ENCODE measurements around the gene DAD1.

The DAD1 gene

DNA sequence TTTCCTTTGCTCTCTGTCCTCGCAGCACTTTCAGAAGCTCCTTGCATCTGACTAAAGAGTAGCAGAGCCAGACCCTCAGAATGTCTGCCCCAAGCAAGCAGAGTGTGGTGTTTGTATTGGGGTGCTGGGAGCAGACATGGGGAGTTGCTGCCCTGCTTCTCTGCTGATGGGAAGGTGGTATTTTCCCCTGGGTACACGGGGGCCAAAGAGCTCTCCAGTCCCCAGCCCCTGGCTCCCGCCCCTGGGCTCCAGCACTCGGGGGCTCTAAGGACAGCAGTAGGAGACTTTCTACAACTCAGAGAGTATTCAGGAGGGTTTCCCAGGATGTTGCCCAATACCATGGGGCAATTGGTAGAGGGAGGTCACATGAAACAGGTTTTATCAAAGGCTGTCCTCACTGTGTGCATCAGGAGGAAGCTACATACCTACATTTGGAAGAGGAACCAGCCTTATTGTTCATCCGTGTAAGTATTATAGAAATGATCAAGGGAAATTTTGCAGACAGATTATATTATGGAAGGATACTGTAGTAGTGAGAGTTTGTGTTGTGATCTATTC lies 50.3 kb downstream of the DAD1 start:
- H3K27ac Mint-ChIP-seq, result peak overlapping the region; percentile 41
- DNase-seq (ENCODE audit: low spot score in 2 of 2), result no peak
- peaks cover 33% of the 10 kb centered on the region for H3K4me1 Mint-ChIP-seq
- no peak for ATAC-seq (ENCODE audit: low read depth)
- no peak overlapping the region for H3K4me3 Mint-ChIP-seq
- no peaks in the 10 kb centered on the region for H3K9me3 Mint-ChIP-seq
- H3K27me3 Mint-ChIP-seq, result no peaks in the 10 kb centered on the region
- peaks cover 6% of the 10 kb centered on the region for H3K36me3 Mint-ChIP-seq

DNA sequence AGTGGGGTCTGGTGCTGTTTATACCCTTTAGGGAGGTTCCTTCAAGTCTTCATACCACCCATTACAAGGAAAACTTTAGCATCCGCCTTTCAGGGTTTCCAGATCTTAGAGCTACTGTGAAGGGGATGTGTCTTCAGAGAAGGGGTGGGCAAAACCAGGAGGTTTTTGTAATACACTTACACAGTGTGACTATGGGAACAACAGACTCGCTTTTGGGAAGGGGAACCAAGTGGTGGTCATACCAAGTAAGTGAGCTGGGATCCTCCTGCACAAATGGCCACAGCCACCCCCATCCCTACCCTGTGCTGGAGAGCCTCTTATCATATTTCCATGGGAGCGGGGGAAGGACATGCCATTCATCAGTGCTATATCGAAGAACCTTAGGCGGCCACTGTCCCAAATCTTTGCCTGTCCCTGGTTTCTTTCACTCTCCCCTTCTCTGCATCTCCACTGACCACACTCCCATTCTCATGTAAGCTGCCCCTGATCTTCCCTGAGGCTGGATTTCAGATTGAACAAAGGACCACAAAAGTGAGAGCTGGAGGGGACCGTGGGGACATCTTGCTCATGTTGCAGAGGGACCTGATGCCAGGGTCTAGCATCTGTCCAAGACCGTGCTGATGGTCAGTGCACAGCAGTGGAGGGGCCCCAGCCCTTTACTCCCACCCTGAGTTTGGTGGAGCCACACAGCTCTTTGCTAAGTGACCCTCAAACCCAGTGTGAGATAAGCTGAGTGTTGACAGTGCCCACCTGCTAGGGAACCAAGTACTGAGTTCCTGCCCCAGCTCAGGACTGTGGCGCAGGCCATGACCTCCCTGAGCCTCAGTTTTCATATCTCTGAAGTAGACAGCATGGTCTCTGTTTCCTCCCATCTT lies 51.4 kb downstream of the DAD1 start:
- Mint-ChIP-seq H3K27ac (no peak overlapping the region), H3K4me3 (no peak overlapping the region), H3K36me3 (peaks cover 4% of the 10 kb centered on the region), H3K9me3 (no peaks in the 10 kb centered on the region), H3K4me1 (peaks cover 40% of the 10 kb centered on the region), H3K27me3 (no peaks in the 10 kb centered on the region)
- ATAC-seq (ENCODE audit: low read depth) (no peak), DNase-seq (ENCODE audit: low spot score in 2 of 2) (no peak)

DNA sequence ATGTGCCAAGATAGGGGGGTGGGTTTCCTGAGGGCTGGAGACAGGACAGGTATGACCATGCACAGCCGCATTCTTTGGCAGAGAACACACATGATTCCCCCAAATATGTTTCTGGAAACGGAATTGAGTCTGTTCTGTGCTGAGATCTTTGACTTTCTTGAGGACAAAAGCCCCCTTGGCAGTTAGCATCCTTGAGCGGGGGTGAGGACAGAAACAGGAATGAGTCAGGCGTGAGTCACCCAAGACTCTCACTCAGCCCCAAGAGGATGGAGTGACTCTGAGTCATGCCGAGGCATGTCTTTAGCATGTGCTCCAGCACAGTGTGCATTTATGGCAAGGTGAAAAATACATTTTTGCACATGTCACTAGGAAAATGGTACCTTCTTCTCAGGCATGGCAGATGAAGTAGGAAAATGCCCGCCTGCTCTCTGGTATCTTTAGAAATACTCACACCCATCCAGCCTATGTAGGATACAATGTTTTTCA lies 52.1 kb downstream of the DAD1 start:
- Mint-ChIP-seq H3K9me3 (no peaks in the 10 kb centered on the region), H3K4me3 (peak overlapping the region; percentile 27), H3K27me3 (no peaks in the 10 kb centered on the region), H3K4me1 (peaks cover 46% of the 10 kb centered on the region), H3K36me3 (peaks cover 4% of the 10 kb centered on the region), H3K27ac (peak overlapping the region; percentile 28)
- no peak for DNase-seq (ENCODE audit: low spot score in 2 of 2)
- peak; percentile 69 for ATAC-seq (ENCODE audit: low read depth)

DNA sequence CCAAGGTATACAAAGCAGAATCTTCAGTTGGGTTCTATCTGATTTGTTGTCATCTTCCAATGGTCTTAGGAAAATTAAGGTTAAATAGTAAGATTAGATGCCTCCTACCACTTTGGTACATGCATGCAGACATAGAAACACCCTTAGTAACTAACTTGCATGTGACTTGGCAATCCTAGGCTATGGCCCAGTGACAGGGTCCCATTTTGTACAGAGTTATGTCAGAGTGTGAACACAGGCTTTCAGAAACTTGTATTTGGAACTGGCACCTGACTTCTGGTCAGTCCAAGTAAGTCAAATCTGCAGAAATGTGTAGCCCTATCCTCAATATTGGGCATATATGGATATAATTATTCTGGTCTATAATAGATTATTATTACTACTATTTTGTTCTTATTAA lies 53.1 kb downstream of the DAD1 start:
- Mint-ChIP-seq H3K36me3 (peaks cover 4% of the 10 kb centered on the region), H3K9me3 (no peaks in the 10 kb centered on the region), H3K27me3 (no peaks in the 10 kb centered on the region), H3K4me3 (no peak overlapping the region), H3K4me1 (peaks cover 53% of the 10 kb centered on the region), H3K27ac (no peak overlapping the region)
- ATAC-seq (ENCODE audit: low read depth), result no peak
- DNase-seq (ENCODE audit: low spot score in 2 of 2), result no peak

DNA sequence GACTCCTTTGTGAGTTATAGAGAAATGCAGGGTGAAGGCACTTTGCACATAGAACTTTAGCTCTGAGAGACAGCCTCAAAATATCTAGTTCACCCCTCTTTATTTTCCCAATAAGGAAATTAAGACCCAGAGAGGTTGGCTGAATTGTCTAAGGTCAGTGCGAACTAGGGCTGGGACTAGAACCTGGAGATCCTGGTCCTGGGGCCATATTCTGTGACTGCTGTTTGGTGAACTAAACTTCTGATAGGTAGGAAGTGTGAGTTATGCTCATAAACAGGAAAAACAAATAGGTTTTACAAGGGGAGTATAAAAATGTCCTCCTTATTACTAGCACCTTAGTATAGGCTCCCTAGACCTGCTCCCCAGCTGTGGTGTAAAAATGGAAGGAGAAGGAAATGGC lies 53.9 kb downstream of the DAD1 start:
- Mint-ChIP-seq H3K27ac (no peak overlapping the region), H3K27me3 (no peaks in the 10 kb centered on the region), H3K9me3 (no peaks in the 10 kb centered on the region), H3K36me3 (peaks cover 4% of the 10 kb centered on the region), H3K4me1 (peaks cover 56% of the 10 kb centered on the region), H3K4me3 (no peak overlapping the region)
- DNase-seq (ENCODE audit: low spot score in 2 of 2) (no peak), ATAC-seq (ENCODE audit: low read depth) (no peak)

DNA sequence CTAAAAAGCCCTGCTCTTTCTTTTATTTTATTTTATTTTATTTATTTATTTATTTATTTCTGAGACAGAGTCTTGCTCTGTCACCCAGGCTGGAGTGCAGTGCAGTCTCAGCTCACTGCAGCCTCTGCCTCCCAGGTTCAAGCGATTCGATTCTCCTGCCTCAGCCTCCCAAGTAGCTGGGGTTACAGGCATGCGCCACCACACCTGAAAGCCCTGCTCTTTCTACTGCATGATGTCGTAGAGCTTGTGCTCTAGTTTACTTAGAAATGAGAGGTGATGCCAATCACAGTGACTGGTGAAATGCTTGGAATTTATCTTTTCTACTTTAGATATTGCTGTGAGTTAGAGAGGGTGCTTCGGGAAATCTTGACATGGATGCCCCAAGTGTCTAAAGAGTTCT lies 54.5 kb downstream of the DAD1 start:
- H3K4me1 Mint-ChIP-seq, result peaks cover 55% of the 10 kb centered on the region
- no peak overlapping the region for H3K4me3 Mint-ChIP-seq
- no peak overlapping the region for H3K27ac Mint-ChIP-seq
- DNase-seq (ENCODE audit: low spot score in 2 of 2) (no peak), ATAC-seq (ENCODE audit: low read depth) (no peak)
- peaks cover 4% of the 10 kb centered on the region for H3K36me3 Mint-ChIP-seq
- no peaks in the 10 kb centered on the region for H3K27me3 Mint-ChIP-seq
- no peaks in the 10 kb centered on the region for H3K9me3 Mint-ChIP-seq

DNA sequence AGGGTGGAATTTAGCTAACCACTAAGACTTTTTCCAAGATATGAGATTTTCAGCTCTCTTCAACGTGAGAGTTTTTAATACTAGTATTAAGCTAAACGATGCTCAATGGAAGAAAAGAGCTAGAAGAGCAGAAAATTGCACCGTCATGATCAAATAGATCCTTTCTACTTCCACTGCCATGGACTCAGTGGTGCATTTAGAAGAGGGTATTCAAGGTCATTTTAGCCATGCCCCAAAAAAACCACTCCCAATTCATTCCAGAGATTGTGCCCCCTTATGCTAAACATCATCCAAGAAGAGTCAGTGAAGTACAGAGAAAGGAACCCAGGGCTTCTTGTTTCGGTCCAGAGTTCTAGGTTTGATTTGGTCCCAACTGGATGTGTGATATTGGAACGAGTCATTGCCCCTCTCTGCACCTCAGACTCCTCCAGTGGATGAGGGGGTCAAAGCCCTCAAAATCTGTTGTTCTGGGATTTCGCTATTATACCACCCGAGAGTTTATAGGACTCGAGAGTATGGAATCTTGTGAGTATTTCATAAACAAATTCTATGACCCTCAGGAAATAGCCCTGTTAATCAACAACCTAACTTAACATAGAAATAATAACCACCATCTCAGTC lies 55.2 kb downstream of the DAD1 start:
- peaks cover 4% of the 10 kb centered on the region for H3K36me3 Mint-ChIP-seq

DNA sequence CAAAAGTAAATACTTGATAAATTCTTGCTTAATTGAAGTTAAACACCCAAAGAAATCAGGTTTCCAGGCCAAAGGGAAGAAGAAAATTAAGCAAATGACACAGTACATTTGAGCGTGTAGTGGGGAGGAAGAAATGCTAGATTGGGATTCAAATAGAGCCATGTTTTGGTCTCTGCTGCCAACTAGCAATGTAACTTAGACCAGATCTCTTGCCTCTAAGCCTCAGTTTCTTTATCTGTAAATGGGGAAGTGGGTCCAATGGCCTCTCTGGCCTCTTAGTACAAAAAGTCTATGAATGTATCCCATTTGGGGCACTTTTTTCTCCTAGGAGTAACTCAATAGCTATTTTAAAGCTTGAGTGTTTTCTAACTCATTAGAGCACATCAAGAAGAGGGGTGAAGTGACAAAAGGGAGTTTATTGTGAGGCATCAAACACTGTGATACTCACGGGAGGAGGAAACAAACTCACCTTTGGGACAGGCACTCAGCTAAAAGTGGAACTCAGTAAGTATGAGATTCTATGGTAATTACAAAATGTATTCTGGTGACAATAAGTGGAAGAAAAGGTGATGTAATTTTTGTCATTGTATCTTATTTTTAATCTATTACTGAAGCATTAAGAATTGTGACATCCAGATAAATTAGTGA lies 55.8 kb downstream of the DAD1 start:
- Mint-ChIP-seq H3K36me3 (peaks cover 4% of the 10 kb centered on the region), H3K27ac (peak overlapping the region; percentile 96), H3K27me3 (no peaks in the 10 kb centered on the region), H3K4me3 (peak overlapping the region; percentile 78), H3K9me3 (no peaks in the 10 kb centered on the region), H3K4me1 (peaks cover 49% of the 10 kb centered on the region)
- DNase-seq (ENCODE audit: low spot score in 2 of 2), result no peak
- ATAC-seq (ENCODE audit: low read depth), result peak; percentile 26

More for the DNA sequence above, 55.2 kb downstream of the DAD1 start:
- H3K4me3 Mint-ChIP-seq, result peak overlapping the region; percentile 78
- no peak for DNase-seq (ENCODE audit: low spot score in 2 of 2)
- H3K27ac Mint-ChIP-seq, result peak overlapping the region; percentile 96
- peaks cover 53% of the 10 kb centered on the region for H3K4me1 Mint-ChIP-seq
- ATAC-seq (ENCODE audit: low read depth), result no peak
- H3K27me3 Mint-ChIP-seq, result no peaks in the 10 kb centered on the region
- no peaks in the 10 kb centered on the region for H3K9me3 Mint-ChIP-seq

DNA sequence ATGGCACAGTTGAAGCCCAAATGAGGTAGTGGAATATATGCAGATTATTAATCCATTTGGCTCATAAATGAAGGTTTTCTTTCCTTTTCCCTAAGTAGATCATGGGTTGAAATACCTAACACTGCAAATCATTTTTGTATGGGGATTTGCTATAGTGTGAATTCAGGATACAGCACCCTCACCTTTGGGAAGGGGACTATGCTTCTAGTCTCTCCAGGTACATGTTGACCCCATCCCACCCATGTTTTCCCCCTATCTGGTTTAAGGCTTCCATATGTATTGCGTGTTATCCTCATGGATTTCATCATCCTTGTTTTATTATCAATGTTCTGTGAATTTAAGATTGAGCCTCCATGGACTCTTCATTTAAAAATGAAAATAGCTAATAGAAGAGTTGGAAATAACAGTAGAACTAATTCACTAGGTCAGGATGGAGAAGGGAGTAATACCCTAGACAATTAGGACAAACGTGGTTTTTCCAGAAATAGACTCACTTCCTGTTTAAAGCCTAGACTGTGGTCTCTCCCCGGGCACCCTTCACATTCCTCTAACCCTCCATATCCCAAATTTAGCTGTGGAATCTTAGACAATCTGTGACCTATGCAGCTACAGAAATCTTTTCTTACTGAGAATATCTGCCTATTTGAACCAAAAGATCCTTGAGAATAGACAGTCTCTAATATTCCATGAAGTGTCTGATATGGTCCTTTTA lies 56.5 kb downstream of the DAD1 start:
- H3K9me3 Mint-ChIP-seq, result no peaks in the 10 kb centered on the region
- H3K4me3 Mint-ChIP-seq, result peak overlapping the region; percentile 78
- no peaks in the 10 kb centered on the region for H3K27me3 Mint-ChIP-seq
- no peak for DNase-seq (ENCODE audit: low spot score in 2 of 2)
- no peak for ATAC-seq (ENCODE audit: low read depth)
- H3K4me1 Mint-ChIP-seq, result peaks cover 44% of the 10 kb centered on the region
- H3K36me3 Mint-ChIP-seq, result peaks cover under 1% of the 10 kb centered on the region
- peak overlapping the region; percentile 96 for H3K27ac Mint-ChIP-seq

DNA sequence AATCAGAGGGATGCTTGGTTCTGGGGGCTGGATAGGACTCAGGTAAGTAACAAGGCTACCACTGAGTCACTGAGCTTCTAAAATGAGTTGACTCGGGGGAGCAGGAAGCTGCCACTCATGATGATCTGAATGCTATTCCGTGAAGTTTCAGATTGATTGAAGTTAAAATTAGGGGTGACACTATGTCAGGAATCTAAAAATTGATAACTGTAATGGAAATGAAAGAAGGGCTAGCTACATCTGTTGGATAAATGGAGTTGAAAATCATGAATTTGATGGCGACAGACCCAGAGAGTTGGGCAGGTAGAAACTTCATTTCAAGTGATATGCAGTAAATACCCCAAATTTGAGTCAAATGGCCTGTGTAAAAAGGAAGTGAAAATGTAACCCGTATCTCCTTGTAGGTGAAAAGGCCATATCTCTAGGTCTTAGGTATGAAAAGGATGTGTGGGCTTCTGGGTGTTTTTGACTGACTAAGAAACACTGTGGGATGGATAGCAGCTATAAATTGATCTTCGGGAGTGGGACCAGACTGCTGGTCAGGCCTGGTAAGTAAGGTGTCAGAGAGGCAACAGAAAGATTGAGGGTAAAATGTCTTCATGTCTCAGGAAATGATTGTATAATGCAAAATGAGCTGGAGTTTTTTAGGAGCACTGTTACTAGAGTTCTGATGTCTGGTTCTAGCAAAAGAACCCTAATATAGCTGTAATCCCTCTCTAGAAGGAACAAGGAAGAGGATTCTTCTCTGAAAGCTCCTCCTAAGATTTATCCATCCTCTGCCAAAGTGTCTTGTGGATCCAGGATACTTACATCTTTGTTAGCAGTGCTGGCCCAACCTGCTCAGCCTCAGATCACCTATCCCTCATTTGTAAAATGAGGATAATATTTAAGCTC lies 57.3 kb downstream of the DAD1 start:
- peaks cover 2% of the 10 kb centered on the region for H3K36me3 Mint-ChIP-seq
- H3K27me3 Mint-ChIP-seq, result no peaks in the 10 kb centered on the region

DNA sequence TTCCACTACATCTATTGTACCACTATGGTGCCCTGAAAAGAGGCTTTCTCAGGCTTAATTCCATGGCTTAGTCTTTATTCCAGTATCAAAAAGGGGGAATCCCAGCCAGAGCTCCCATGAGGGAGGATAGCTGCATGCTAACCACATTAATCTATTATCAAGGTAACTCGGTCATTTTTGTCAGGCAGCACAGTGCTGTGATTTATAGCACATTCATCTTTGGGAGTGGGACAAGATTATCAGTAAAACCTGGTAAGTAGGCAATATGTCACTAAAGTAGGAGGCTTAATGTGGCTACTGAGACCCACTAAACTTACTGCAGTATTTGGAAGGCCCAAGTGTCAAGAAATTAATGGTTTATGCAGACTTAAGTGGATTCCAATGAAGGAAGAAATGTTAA lies 58.9 kb downstream of the DAD1 start:
- Mint-ChIP-seq H3K4me3 (peak overlapping the region; percentile 18), H3K27ac (peak overlapping the region; percentile 75), H3K27me3 (no peaks in the 10 kb centered on the region), H3K36me3 (peaks cover 2% of the 10 kb centered on the region), H3K9me3 (no peaks in the 10 kb centered on the region), H3K4me1 (peaks cover 50% of the 10 kb centered on the region)
- no peak for ATAC-seq (ENCODE audit: low read depth)
- DNase-seq (ENCODE audit: low spot score in 2 of 2), result no peak

More for the DNA sequence above, 57.3 kb downstream of the DAD1 start:
- Mint-ChIP-seq H3K9me3 (no peaks in the 10 kb centered on the region), H3K4me3 (peak overlapping the region; percentile 78), H3K4me1 (peaks cover 46% of the 10 kb centered on the region), H3K27ac (peak overlapping the region; percentile 96)
- DNase-seq (ENCODE audit: low spot score in 2 of 2) (peak in 1 of 2 donors; percentile 38), ATAC-seq (ENCODE audit: low read depth) (peak; percentile 93)

DNA sequence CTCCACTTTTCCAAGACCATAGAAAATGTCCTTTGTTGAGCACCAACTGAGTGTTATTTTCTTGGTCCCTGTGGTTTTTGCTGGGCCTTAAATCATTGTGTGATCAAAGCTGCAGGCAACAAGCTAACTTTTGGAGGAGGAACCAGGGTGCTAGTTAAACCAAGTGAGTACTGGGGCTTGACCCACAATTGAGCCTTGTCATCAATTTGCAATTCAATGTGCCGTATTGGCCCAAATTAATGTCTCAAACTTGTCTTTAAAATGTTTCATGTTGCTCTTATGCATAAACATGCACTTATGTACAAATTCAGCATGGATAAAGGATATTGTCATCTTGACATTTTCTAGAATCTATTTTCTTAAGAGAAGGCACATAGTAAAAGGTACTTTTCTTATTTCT lies 62.3 kb downstream of the DAD1 start:
- H3K4me1 Mint-ChIP-seq, result peaks cover 45% of the 10 kb centered on the region
- H3K36me3 Mint-ChIP-seq, result peaks cover 2% of the 10 kb centered on the region
- peak overlapping the region; percentile 31 for H3K27ac Mint-ChIP-seq
- DNase-seq (ENCODE audit: low spot score in 2 of 2) (no peak), ATAC-seq (ENCODE audit: low read depth) (no peak)
- no peaks in the 10 kb centered on the region for H3K27me3 Mint-ChIP-seq
- peak overlapping the region; percentile 58 for H3K4me3 Mint-ChIP-seq
- no peaks in the 10 kb centered on the region for H3K9me3 Mint-ChIP-seq

DNA sequence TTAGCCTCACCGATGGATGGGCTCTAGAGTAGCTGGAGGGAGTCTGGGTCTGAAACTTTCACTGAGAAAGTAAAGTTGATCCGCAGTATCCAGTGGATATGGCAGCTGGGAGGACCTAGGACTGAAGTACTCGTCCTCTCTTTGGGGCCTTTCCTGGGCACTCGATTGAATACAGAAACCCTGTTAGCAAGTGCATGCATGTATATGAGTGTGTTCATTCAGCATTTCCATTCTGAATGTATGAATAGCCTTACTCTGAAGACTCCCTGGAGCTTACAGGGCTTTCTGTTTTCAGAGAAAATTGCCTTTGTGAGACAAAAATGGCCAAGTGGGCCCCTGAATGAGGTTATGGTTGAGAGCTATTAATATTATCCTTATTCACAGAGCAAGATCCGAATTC lies 62.8 kb downstream of the DAD1 start:
- DNase-seq (ENCODE audit: low spot score in 2 of 2), result no peak
- no peaks in the 10 kb centered on the region for H3K9me3 Mint-ChIP-seq
- no peak for ATAC-seq (ENCODE audit: low read depth)
- peak overlapping the region; percentile 31 for H3K27ac Mint-ChIP-seq
- H3K4me3 Mint-ChIP-seq, result peak overlapping the region; percentile 58
- H3K27me3 Mint-ChIP-seq, result no peaks in the 10 kb centered on the region
- peaks cover 2% of the 10 kb centered on the region for H3K36me3 Mint-ChIP-seq
- peaks cover 45% of the 10 kb centered on the region for H3K4me1 Mint-ChIP-seq

Measured in memory B cell (primary cell).